HG03139 (cell line): ENCODE measurements around the gene ODAD4.
"Not testable (repeated sequence)": the region's sequence is repeated elsewhere in the genome, so short reads cannot be mapped to it uniquely, and the experiment has no call there.

Source experiments
- ATAC-seq: cut with Tn5 transposase; IDR thresholded peaks from one replicate; pipeline ENCODE4 v1.9.1; 2021; ENCODE audit not compliant: unreplicated experiment

Gene ODAD4

DNA sequence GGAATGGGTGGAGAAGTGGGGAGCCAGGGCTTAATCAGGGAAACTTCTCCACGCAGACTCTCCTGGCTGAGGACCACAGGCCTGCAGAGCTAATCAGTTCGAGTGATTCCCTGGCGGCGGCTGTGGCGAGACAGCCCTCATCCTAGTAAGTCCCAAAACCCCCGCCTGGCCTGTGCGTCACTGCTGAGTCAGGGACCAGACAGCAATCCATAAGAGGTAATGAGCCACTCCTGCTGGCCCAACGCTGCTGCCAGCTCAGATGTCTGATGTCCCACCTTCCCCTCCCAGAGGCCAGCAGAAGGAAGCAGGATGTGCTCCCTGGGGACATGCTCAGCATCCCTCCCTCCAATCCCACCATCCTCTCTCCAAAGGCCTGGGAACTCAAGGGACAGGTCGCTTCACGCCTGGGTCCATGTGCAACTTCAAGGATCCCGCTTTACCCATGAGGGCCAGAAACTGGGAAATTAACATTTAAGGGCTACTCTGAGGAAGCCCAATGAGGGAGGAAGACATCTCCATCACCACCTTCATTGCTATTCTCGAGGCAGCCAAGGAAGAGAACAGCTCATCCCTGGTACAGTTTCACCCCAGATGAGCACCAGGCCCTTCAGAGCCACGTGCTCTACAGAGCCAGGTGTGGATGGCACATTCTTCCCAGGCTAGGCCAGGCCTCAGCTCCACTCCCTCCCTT, 19.6 kb upstream of the ODAD4 start:
- ATAC-seq = no peak

DNA sequence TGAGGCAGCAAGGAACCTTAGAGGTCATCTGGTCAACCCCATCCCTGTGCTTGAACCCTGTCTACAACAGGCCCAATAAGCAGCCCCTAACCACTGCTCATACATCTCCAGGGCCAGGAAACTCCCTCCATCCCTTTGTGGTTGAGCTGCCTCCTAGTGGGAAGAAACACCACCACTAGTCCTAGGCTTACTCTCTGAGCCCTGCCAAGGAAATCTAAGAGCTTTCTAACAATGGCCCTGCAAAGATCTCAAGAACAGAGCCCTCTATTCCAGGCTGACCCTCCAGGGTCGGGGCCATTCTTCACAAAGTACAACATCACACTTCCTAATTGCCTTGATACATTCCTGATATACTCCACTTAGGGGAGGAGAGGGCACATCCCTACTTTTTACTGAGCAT, 17.5 kb upstream of the ODAD4 start:
- ATAC-seq = no peak

DNA sequence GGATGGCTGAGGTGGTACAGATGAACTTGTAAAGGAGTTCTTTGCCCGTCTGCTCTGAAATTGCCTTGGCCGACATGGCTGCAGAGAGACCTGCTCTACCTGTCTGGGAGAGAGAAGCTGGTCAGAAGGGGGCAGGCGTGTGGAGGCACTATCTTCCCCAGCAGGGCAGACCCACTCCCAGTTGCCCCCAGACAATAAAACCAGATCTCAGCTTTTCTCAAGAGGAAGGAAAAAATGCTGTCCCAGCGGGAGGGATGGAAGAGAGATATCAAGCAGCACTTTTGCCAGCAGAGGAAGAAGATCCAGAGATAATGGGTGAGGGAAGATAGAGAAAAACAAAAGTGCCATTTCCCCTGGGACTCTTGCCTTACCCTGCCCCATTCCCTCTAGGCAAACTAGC, 16.6 kb upstream of the ODAD4 start:
- ATAC-seq = no peak

DNA sequence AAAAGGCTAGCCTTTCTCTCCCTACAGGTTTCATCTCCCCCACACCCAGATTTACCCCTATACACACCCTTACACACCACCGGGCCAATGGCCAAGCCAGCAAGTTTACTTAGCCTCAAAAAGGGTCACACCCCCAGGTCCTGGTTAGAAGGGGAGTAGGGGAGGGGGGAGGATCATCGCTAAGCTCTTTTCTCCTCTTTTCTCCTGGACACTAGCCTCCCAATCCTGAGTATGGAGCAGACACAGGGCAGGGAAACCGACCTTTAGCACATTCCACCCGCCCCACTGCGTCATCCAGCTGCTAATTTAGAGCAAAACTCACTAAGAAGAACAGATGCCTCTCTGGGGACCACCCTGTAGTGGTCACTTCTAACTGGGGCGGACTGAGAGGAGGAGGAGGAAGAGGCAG, 16.1 kb upstream of the ODAD4 start:
- no peak for ATAC-seq

DNA sequence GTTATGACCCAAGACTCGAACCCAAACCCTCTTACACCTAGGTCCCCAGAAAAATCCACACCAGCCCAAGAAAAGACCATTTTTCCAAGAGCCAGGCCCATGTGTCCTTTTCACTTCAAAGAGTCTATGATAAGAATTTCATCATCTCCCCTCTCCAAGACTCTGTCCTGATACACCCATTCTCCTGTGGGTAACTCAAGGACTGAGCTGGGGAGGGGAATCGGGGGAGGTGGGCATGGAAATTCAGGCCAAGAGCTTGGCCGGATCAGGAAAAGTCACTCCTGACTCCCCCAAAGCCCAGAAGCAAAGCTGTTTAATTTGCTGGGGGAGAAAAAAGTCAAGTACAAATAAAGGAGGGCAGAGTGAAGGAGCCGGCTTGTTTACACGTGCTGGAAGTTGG, 15.4 kb upstream of the ODAD4 start:
- ATAC-seq = no peak

DNA sequence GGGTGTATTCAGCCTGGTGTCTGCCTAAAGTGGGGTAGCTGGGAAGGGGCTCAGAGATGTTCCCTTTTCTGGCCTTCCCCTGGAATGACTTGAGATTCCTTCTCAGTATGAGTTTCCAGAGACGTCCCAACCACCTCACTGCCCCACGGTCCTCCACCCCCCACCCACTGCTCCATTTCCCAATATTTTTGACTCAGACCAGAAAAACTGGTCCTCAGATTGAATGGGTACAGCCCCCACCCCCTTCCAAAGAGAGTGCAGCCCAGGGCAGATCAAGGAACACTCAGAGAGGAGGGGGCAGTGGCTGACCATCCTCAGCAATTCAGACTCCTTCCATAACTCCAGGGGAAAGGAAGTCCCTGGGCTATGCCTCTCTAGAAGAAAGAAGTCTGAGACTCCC, 14.9 kb upstream of the ODAD4 start:
- no peak for ATAC-seq

DNA sequence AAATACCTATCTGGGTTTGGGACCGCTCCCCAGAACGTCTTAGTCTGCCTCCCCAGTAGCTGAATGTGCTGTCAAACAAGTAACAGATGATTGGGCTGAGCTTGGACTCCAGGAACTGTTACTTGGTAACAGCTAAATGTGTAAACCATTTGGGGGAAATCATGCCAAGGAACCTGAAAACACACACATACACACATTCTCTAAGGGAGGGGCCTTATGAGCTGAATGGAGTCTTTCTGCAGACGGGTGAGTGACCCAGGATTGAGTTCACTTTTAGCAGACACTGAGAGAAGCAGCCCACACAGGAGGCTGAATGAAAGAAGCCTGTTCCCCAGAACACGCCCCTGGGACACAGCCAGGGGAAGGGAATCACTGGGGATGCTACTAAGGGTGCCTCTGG, 13.2 kb upstream of the ODAD4 start:
- ATAC-seq = no peak

DNA sequence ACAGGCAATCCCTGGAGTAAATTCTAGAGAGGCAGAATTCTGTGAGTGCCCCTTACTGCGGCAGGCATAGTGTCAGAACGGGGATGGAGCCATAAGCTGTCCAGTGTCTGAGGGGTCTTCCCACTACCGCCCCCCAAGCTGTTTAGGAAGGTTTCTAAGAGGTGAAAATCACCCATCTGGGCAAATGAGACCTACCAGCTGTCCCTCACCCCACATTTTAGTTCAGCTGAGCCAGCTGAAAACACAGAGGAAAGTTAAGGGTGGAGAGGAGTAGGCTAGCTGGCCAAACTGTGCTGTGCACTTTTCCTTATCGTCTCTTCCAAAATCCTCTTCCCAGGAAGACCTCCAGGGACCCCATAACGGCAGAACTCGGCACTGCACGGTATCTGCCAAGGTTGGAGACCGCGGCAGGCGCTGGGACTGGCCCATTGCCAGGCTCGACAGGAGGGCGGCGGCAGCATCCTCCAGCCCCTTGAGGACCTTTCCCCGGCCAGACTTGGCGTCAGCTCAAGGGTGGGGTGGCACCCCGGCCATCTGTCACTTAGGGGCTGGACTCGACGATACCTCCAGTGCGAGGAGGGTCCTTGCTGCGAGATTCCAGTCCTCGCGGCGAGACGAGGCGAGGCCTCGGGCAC, 12.6 kb upstream of the ODAD4 start:
- no peak for ATAC-seq

DNA sequence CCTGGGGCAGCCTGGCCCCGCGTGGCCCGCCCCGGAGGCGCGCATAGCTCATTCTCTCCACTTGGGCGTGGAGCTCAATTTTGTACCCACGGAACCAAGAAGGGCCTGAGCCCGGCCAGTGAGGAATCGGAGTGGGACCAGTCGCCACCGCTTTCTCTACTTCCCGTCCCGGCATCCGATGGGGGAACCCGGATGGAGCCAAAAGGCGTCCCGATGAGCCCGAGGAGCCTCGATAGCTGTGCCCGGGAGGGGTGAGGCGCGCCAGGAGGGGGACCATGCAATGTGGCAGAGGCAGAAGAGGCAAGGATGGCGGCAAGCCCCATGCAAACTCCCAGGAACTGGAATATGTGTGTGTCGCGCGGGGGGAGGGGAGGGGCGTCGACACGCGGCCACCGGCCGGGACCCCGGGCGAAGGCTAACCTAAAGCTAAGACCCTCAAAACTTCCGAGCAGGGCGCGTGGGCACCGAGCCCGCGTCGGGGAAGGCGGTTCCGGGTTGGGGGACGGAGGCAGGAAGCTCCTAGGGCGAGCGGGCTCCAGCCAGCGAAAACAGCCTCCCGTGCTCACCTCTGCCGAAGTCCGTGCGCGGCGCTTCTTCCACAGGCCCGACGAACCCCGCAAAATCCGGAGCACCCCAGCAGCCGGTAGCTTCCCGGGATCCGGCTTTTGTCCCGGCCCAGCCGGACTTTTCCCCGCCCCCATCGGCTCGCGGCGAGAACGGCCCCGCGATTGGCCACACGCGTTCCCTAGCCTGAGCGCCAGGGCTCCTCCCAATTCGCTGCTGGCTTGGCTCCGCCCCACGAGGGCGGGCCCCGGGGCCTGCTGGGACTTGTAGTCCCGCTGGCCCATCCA, 11.9 kb upstream of the ODAD4 start, which contains the start of gene ACLY:
TSS of gene ACLY (minus strand) at position 638 of the 851 bp plus-strand sequence. CDS start 5,078 bp downstream, outside the sequence.
- ATAC-seq = peak; percentile 88

DNA sequence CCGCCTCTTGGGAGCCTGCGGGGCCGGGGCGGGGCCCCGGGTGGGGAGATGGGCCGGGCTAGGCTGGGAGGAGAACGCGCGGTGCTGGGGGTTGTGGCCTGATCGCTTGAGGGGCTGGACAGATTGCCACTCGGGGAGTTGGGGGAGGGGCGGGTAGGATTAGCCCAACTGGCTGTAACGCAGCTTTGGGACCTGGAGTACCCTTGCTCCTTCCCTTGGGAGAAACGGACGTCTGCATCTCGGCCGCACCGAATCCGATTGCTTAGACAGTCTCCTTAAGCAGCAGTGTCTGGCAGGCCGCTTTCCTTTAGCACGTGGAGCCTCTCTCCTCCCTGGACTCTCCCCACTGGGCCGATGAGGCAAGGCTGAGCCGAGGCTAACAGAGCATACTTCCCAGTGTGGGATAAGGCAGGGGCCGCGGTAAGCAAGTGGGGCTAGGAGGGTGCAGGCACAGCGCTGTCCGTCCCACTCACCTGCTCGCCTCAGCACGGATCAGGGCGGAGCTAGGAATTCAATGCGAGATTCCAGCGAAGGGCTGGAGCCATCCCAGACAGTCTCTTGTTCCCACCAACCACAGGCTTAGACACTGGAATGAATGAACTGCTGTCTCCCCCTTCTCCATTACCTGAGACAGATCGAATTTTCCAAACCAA, 11.1 kb upstream of the ODAD4 start:
- peak; percentile 12 for ATAC-seq

DNA sequence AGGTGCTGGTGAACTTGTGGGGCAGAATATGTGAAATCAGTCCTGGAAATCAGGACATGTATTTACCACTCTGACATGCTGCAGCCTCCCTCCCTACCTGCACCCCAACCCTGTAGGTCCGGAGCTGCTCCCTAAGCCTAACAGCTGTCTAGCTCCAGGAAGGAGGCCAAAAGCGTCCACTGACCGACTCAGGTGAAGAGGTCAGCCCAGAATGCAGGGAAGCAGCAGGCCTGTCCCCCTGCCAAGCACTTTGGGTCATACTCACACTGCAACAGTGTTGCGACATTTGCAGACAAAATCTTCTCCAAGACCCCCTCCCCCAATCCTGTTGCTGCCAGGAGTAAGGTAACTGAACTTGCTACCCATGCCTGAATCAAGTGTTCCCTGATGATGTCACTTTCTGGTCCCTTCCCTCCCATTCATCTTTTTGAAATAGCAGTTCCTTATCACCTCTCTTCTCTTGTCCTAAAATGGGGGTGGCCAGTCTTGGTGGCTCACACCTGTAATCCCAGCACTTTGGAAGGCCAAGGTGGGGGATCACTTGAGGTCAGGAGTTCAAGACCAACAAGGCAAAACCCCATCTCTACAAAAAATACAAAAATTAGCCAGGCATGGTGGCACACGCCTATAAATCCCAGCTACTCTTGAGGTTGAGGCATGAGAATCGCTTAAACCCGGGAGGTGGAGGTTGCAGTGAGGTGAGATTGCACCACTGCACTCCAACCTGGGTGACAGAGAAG, 10.4 kb upstream of the ODAD4 start:
- ATAC-seq = no peak

DNA sequence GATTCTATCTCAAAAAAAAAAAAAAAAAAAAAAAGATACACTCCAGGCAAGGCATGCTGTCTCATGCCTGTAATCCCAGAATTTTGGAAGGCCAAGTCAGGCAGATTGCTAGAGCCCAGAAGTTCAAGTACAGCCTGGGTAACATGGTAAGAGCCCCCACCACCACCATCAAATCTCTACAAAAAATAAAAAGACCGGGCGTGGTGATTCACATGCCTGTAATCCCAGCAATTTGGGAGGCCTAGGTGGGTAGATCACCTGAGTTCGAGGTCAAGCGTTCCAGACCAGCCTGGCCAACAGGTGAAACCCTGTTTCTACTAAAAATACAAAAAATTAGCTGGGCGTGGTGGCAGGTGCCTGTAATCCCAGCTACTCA, 9.8 kb upstream of the ODAD4 start:
- no peak for ATAC-seq

DNA sequence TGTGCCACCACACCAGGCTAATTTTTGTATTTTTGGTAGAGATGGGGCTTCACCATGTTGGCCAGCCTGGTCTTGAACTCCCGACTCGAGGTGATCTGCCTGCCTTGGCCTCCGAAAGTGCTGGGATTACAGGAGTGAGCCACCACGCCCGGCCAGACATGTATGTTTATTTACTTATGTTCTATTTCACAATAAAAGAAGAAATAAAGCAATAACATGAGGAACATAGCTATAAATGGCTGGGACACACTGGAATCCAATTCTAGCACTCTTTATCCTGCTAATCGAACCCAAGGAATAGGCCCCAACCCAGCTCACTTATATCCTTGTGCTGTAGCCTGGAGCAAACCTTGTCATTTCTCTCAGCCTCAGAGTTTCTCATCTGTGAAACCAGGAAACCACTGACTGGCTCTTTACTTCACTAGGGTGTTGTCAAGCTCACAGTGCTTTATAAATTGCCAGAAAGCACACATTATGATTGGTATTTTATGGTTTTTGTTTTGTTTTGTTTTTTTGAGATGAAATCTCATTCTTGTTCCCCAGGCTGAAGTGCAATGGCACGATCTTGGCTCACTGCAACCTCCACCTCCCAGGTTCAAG, 4.3 kb upstream of the ODAD4 start:
- ATAC-seq = no peak

DNA sequence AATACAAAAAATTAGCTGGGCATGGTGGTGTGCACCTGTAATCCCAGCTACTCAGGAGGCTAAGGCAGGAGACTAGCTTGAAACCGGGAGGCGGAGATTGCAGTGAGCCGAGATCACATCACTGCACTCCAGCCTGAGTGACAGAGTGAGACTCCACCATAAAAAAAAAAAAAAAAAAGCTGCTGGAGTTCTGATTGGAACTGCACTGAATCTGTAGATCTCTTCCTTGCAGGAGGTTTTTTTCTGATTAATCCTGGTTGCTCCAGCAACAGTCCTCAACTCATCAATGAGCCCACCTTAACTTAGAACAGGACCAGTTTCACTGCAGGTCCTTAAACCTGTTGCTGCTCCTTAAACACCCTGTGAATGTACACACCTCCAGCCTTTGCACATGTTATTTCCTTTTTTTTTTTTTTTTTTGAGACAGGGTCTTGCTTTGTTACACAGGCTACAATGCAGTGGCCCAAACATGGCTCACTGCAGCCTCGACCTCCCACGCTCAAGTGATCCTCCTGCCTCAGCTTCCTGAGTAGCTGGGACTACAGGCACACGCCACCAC, 1.6 kb upstream of the ODAD4 start:
- no peak for ATAC-seq

DNA sequence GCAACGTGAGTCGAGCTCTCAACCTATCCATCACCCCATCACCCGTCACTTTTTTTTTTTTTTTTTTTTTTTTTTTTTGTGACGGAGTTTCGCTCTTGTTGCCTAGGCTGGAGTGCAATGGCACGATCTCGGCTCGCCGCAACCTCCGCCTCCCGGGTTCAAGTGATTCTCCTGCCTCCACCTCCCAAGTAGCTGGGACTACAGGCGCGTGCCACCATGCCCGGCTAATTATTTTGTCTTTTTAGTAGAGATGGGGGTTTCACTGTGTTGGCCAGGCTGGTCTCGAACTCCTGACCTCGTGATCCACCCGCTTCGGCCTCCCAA, 378 bp downstream of the ODAD4 start:
- ATAC-seq = not testable (repeated sequence)

DNA sequence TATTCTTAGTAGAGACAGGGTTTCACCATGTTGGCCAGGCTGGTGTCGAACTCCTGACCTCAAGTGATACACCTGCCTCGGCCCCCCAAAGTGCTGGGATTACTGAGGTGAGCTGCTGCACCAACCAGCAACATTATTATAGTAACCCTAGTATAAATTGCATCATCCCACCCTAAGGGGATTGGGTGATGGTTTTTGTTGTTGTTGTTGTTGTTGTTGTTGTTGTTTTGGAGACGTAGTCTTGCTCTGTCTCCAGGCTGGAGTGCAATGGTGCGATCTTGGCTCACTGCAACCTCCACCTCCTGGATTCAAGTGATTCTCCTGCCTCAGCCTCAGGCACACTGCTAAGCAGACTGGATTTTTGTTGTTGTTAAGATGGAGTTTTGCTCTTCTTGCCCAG, 1.3 kb downstream of the ODAD4 start:
- not testable (repeated sequence) for ATAC-seq

DNA sequence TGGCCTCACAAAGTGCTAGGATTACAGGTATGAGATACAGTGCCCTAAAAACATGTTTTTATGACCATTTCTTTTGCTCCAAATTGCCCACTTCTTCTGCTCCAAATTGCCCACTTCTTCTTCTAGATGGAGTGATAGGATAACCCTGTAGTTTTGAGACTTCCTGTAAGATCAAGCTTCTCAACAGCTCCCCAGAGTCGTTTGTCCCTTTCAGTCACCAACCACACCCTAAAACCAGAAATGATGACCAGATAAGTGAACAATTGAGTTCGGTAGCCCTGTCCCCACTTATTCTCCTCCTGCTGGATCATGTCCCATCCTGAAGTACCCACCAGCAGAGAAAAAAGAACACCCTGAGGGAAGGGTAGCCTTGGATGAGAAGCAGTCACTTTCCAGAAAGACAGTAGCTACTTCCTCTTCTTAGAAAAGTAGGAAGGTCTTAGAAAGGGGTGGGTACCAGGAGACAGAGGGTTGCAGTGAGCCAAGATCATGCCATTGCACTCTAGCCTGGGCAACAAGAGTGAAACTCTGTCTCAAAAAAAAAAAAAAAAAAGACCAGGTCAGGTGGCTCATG, 2.5 kb downstream of the ODAD4 start:
- no peak for ATAC-seq

DNA sequence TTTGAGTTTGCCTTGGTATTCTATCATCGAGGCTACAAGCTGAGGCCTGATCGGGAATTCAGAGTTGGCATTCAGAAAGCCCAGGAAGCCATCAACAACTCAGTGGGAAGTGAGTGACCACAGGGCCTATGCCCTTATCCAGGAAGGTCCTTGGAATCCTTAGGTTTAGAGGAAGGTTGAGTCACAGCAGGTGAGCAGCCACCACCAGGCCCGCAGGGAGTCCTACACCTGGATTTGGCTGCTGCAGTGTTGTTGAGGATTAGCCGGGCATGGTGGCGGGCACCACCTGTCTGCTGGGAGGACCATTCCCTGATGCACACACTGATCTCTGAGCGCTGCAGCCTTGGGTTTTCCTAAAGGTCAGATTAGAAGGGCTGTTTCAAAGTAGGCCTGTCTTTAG, 5.2 kb downstream of the ODAD4 start:
- ATAC-seq = no peak

DNA sequence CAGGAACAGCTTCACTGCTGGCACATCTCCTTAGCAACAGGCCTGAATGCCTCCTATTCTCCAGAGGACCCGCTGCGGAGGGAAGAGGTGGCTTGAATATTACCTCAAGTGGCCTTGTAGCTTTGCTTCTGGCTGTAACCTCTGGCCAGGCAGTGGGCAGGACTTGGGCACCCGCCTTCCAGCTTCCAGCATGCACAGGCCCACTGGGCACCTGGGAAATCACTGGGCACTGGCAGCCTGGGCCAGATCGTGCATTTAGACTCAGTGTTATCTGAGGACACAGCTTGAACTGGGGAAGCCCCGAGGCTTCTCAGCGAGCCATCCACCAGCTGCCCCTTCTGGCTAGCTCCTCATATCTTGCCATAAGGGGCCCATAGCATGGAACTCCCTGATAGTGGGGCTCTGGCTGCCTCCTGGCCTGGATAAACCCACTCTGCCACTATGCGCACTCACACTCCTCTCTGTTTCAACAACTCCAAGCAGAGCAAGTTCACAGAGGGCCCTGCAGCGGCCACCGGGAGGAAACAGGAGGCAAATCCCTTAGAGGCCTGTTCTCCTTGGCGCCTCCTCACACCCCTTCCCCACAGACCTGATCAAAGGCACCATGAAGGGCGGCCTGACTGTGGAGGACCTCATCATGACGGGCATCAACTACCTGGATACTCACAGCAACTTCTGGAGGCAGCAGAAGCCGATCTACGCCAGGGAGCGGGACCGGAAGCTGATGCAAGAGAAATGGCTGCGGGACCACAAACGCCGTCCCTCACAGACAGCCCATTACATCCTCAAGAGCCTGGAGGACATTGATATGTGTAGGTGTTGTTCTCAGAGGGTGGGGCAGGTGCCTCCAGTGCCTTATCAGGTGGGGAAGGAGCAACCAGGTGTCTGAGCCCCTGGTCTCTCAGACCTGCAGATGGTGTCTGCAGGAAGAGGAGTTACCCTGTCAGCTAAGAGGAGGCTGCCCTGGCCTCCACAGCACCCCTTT, 7.8 kb downstream of the ODAD4 start:
- no peak for ATAC-seq
